GM12878 (cell line): ENCODE measurements around the gene STXBP1. TPM values are rescaled to one million over a fixed set of nuclear protein-coding genes. Genes with fewer than 3 reads are reported as not detected.

Experiments
- ATAC-seq: fragments of 200-7000 bp; cut with Tn5 transposase; 3 replicates; pipeline ENCODE4 v1.9.1; 2020; ENCODE audit warnings: mild to moderate bottlenecking, moderate library complexity
- BruUV-seq: library from RNA; stranded (reverse); fragments of 400-500 nt; replicated peaks from 2 replicates; lab custom pipeline; 2021; lab: Mats Ljungman, UMichigan
- CTCF ChIA-PET: fragments of 300-600 bp; sonication (Branson Sonifier 250); formaldehyde crosslinking; extraction: SDS; loops from one replicate; lab custom pipeline; 2021; ENCODE audit warnings: inconsistent platforms; lab: Yijun Ruan, JAX
- POLR2A ChIA-PET: fragments of 350-600 bp; formaldehyde crosslinking; extraction: SDS; loops from one replicate; lab custom pipeline; 2021; ENCODE audit warnings: inconsistent platforms; lab: Charles Lee
- RAD21 ChIA-PET: fragments of 300-600 bp; sonication (Branson Sonifier 250); formaldehyde crosslinking; loops from one replicate; lab custom pipeline; 2023; ENCODE audit warnings: antibody characterized with exemption; ENCODE audit not compliant: unreplicated experiment; lab: Charles Lee
- SMC1A ChIA-PET: fragments of 300-600 bp; sonication (Branson Sonifier 250); formaldehyde crosslinking; loops from one replicate; lab custom pipeline; 2023; ENCODE audit not compliant: unreplicated experiment, uncharacterized antibody; lab: Charles Lee
- DNase-seq: peaks from one replicate; pipeline ENCODE4 v3.0.0-alpha.2; 2011; ENCODE audit warnings: low read depth, low spot score
- FAIRE-seq: peaks from 3 replicates; lab custom pipeline; 2011; peaks lifted over from hg19 to GRCh38; lab: Jason Lieb, UNC
- H2AFZ ChIP-seq: 2 replicates; pipeline ENCODE4 v1.6.0; 2011; ENCODE audit warnings: low read depth, low read length, control low read depth; ENCODE audit not compliant: control insufficient read depth
- H3K27ac ChIP-seq: 2 replicates; pipeline ENCODE4 v1.5.1; 2011; ENCODE audit warnings: control low read depth; ENCODE audit not compliant: control insufficient read depth, insufficient read depth
- H3K27me3 ChIP-seq, 2 experiments: replicated peaks in 1 of 2; 2 replicates each; pipeline versions ENCODE4 v1.6.0 to v1.6.1; 2011; ENCODE audit warnings: low read length in 1 of 2; ENCODE audit not compliant: control insufficient read depth in 2 of 2, insufficient read depth in 2 of 2
- H3K36me3 ChIP-seq, 2 experiments: 2 replicates each; pipeline ENCODE4 v1.5.1; 2011; ENCODE audit warnings: low read length in 1 of 2; ENCODE audit not compliant: control insufficient read depth in 2 of 2, insufficient read depth in 2 of 2
- H3K4me1 ChIP-seq: 2 replicates; pipeline ENCODE4 v1.6.1; 2011; ENCODE audit warnings: mild to moderate bottlenecking, low read length, moderate library complexity, mixed read lengths; ENCODE audit not compliant: control insufficient read depth, insufficient read depth
- H3K4me2 ChIP-seq: 2 replicates; pipeline ENCODE4 v1.6.0; 2011; ENCODE audit warnings: control low read depth; ENCODE audit not compliant: control insufficient read depth, insufficient read depth
- H3K4me3 ChIP-seq: fragments of 200-600 bp; sonication (generic); 2 replicates; pipeline ENCODE4 v1.5.1; 2016
- H3K79me2 ChIP-seq: 2 replicates; pipeline ENCODE4 v1.6.0; 2011; ENCODE audit warnings: low read length; ENCODE audit not compliant: control insufficient read depth, insufficient read depth
- H3K9ac ChIP-seq: 2 replicates; pipeline ENCODE4 v1.8.0; 2011; ENCODE audit warnings: low read length, control low read depth, mixed read lengths; ENCODE audit not compliant: control insufficient read depth, insufficient read depth
- H3K9me3 ChIP-seq: replicated peaks from 3 replicates; pipeline ENCODE4 v1.5.1; 2011; ENCODE audit warnings: mild to moderate bottlenecking, low read length; ENCODE audit not compliant: control insufficient read depth, insufficient read depth
- H4K20me1 ChIP-seq: 2 replicates; pipeline ENCODE4 v1.6.0; 2011; ENCODE audit not compliant: control insufficient read depth, insufficient read depth
- BCLAF1 ChIP-seq: fragments of 450-650 bp; IDR thresholded peaks from 2 replicates; pipeline ENCODE4 v1.6.1; 2017; ENCODE audit warnings: antibody characterized with exemption, mild to moderate bottlenecking, moderate library complexity
- GATAD2B ChIP-seq: fragments of 450-650 bp; conservative IDR thresholded peaks from 2 replicates; pipeline ENCODE4 v1.6.1; 2017; ENCODE audit warnings: low read depth, mild to moderate bottlenecking, moderate library complexity
- IRF4 ChIP-seq: IDR thresholded peaks from 2 replicates; pipeline ENCODE4 v1.6.1; 2011; ENCODE audit warnings: low read depth, low read length
- POLR2AphosphoS5 ChIP-seq: IDR thresholded peaks from 2 replicates; pipeline ENCODE4 v1.6.1; 2011; ENCODE audit warnings: mild to moderate bottlenecking, low read length, inconsistent platforms
- TARDBP ChIP-seq: IDR thresholded peaks from 2 replicates; pipeline ENCODE4 v1.6.1; 2016; ENCODE audit warnings: borderline replicate concordance
- TBL1XR1 ChIP-seq: IDR thresholded peaks from 2 replicates; pipeline ENCODE4 v1.6.1; 2012; ENCODE audit warnings: low read depth, low read length, improper control_type of control experiment
- ZNF622 ChIP-seq: fragments of 450-650 bp; IDR thresholded peaks from 2 replicates; pipeline ENCODE4 v1.6.1; 2017; ENCODE audit warnings: mild to moderate bottlenecking, inconsistent platforms
- WGBS: methylation state at CpG from one replicate; pipeline ENCODE4 v1.1.6; 2016; ENCODE audit warnings: low lambda C conversion rate; ENCODE audit not compliant: insufficient replicate concordance, insufficient coverage; ENCODE audit errors: missing lambda C conversion rate; 5-methylcytosine and 5-hydroxymethylcytosine counted together
- in situ Hi-C: fragments of 300-500 bp; cut with MboI; formaldehyde crosslinking; loops from 9 replicates; pipeline ENCODE4 v1.14.3; 2018; ENCODE audit warnings: mixed read lengths
- intact Hi-C: fragments of 100-400 bp; cut with micrococcal nuclease; formaldehyde crosslinking; loops from one replicate; pipeline ENCODE4 v1.14.2; 2022; ENCODE audit not compliant: unreplicated experiment
- polyA plus RNA-seq, 11 experiments: library from polyadenylated mRNA; depleted of rRNA in 4 of 11; unstranded in 6 of 11; stranded (reverse) in 5 of 11; fragments of >200 nt; fragmentation: Nextera tagmentation in 4 of 11; fragmentation: Illumina TruSeq in 1 of 11; extraction: Ambion mirVana in 4 of 11; extraction: Trizol in 1 of 11; gene quantifications; 1 replicate in 1 of 11; 2 replicates in 10 of 11; pipeline versions ENCODE4 v1.2.1 to v1.2.3, GENCODE V29; 2011 to 2016; ENCODE audit warnings: inconsistent platforms in 2 of 11, missing spikeins in 2 of 11, low read depth in 1 of 11
- total RNA-seq, 4 experiments: library from RNA; depleted of rRNA in 3 of 4; stranded (reverse); fragments of >200 nt in 3 of 4; fragmentation: Illumina TruSeq in 1 of 4; extraction: Trizol in 1 of 4; gene quantifications; 2 replicates each; pipeline versions ENCODE4 v1.2.1 to v1.2.3, GENCODE V29; 2013 to 2021
- TF ChIP-seq, protein P1 (sequence below): IDR thresholded peaks from 2 replicates; pipeline ENCODE4 v1.6.1; 2012; ENCODE audit warnings: low read depth, low read length, improper control_type of control experiment
- TF ChIP-seq, protein P2 (sequence below): fragments of 450-650 bp; IDR thresholded peaks from 2 replicates; pipeline ENCODE4 v1.6.1; 2017; ENCODE audit warnings: mild to moderate bottlenecking, moderate library complexity

Gene STXBP1
- total and polyA plus RNA-seq, 10 of the 15 experiments (the other 5 are each of a cell fraction or from before 2014, with no cell fraction given): 0.08 to 0.85 (median 0.31) TPM; not detected in 3

- no peak for TF ChIP-seq POLR2AphosphoS5
Observed at GRCh38 chr9:127724012-127724411, 111.9 kb downstream of the STXBP1 start (continued).

DNA sequence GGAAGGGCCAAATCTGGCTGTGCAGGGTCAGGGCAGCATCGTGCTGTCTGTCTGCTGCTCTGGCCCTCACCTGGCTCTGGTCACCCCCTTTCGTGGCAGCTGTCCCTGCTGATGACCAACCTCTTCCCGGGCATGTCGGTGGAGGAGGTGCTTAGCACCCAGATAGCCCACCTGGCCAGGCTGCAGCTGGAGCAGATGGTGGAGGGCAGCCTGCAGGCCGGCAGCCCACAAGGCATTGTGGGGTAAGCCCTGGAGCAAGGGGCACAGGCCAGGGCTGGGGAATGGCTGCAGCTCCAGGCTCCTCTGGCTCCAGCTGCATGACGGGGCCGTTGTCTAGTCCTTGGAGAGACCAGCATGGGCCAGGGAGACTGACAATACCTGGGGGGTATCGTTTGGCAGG lies 114.8 kb downstream of the STXBP1 start:
- H3K27me3 ChIP-seq: no peaks in the 10 kb centered on the region
- in situ Hi-C loops: no loop called here
- ChIA-PET RAD21 (interaction anchor here (0.6 kb wide), 1 partner anchor 672 kb away, joined by 4 read pairs; no protein-coding TSS in a partner anchor), POLR2A (interaction anchor here (2.5 kb wide), 1 partner anchor 11 kb away, joined by 8 read pairs; the partner anchor contains the start of genes PTRH1 and TTC16), CTCF (no interaction called here), SMC1A (no interaction called here)
- no TSS peak for BruUV-seq
- no peak for DNase-seq
- no peak overlapping the region for H3K4me2 ChIP-seq
- H3K4me1 ChIP-seq: no peaks in the 10 kb centered on the region
- H2AFZ ChIP-seq: no peak overlapping the region
- H3K27ac ChIP-seq: no peak overlapping the region
- intact Hi-C loops: no loop called here
- no peaks in the 10 kb centered on the region for H3K36me3 ChIP-seq
- no peak for FAIRE-seq
- 36% methylated on average over 8 of the region's 8 CpGs for WGBS
- H3K9me3 ChIP-seq: no peaks in the 10 kb centered on the region
- no peak overlapping the region for H3K9ac ChIP-seq
- TF ChIP-seq TARDBP: no peak
- TF ChIP-seq IRF4: no peak
- no peak for TF ChIP-seq ZNF622
- no peak for TF ChIP-seq GATAD2B
- TF ChIP-seq, protein P1, sequence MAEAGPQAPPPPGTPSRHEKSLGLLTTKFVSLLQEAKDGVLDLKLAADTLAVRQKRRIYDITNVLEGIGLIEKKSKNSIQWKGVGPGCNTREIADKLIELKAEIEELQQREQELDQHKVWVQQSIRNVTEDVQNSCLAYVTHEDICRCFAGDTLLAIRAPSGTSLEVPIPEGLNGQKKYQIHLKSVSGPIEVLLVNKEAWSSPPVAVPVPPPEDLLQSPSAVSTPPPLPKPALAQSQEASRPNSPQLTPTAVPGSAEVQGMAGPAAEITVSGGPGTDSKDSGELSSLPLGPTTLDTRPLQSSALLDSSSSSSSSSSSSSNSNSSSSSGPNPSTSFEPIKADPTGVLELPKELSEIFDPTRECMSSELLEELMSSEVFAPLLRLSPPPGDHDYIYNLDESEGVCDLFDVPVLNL: no peak
- no peak for TF ChIP-seq TBL1XR1
- TF ChIP-seq, protein P2, sequence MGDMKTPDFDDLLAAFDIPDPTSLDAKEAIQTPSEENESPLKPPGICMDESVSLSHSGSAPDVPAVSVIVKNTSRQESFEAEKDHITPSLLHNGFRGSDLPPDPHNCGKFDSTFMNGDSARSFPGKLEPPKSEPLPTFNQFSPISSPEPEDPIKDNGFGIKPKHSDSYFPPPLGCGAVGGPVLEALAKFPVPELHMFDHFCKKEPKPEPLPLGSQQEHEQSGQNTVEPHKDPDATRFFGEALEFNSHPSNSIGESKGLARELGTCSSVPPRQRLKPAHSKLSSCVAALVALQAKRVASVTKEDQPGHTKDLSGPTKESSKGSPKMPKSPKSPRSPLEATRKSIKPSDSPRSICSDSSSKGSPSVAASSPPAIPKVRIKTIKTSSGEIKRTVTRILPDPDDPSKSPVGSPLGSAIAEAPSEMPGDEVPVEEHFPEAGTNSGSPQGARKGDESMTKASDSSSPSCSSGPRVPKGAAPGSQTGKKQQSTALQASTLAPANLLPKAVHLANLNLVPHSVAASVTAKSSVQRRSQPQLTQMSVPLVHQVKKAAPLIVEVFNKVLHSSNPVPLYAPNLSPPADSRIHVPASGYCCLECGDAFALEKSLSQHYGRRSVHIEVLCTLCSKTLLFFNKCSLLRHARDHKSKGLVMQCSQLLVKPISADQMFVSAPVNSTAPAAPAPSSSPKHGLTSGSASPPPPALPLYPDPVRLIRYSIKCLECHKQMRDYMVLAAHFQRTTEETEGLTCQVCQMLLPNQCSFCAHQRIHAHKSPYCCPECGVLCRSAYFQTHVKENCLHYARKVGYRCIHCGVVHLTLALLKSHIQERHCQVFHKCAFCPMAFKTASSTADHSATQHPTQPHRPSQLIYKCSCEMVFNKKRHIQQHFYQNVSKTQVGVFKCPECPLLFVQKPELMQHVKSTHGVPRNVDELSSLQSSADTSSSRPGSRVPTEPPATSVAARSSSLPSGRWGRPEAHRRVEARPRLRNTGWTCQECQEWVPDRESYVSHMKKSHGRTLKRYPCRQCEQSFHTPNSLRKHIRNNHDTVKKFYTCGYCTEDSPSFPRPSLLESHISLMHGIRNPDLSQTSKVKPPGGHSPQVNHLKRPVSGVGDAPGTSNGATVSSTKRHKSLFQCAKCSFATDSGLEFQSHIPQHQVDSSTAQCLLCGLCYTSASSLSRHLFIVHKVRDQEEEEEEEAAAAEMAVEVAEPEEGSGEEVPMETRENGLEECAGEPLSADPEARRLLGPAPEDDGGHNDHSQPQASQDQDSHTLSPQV: no peak
- TF ChIP-seq BCLAF1: no peak
- ATAC-seq: no peak
- H3K4me3 ChIP-seq: no peak overlapping the region
- H4K20me1 ChIP-seq: no peaks in the 10 kb centered on the region
- H3K79me2 ChIP-seq: no peaks in the 10 kb centered on the region
